Gastrocnemius medialis (tissue), 4 donors: Measurements from ENCODE around the gene RIMS4.

ENCODE experiments used
- CTCF ChIP-seq, 5 experiments: fragments of 450-650 bp in 3 of 5; fragments of 200-600 bp in 2 of 5; sonication (generic) in 2 of 5; IDR thresholded peaks in 4 of 5; conservative IDR thresholded peaks in 1 of 5; 1 replicate in 4 of 5; 2 replicates in 1 of 5; pipeline ENCODE4 v1.5.1; 2016 to 2019; ENCODE audit warnings: antibody characterized with exemption in 5 of 5, mild to moderate bottlenecking in 3 of 5, moderate library complexity in 3 of 5
- POLR2A ChIP-seq, 2 donors: fragments of 450-650 bp; IDR thresholded peaks; one replicate each; pipeline ENCODE4 v1.6.1; 2017; ENCODE audit warnings: antibody characterized with exemption in 2 of 2, mild to moderate bottlenecking in 2 of 2, moderate library complexity in 2 of 2

GRCh38 chr20:44721785-44722054 is 88.6 kb downstream of the RIMS4 start:
- TF ChIP-seq POLR2A (IDR thresholded peaks at IDR 0.05), result no peak
- TF ChIP-seq CTCF (IDR thresholded peaks at IDR 0.05 in 4 of 5, conservative IDR thresholded peaks at IDR 0.05 in 1 of 5), result no peak
